Panc1 (cell line): ENCODE data around the gene NNT.

Source experiments
- CTCF ChIP-seq: fragments of 450-650 bp; IDR thresholded peaks from 2 replicates; pipeline ENCODE4 v1.5.1; 2017; ENCODE audit warnings: mild to moderate bottlenecking
- REST ChIP-seq, 2 experiments: IDR thresholded peaks; 2 replicates each; pipeline ENCODE4 v1.6.1; 2011 to 2012; ENCODE audit warnings: low read depth in 2 of 2, control low read depth in 1 of 2, low read length in 1 of 2, mild to moderate bottlenecking in 1 of 2, moderate library complexity in 1 of 2; ENCODE audit not compliant: insufficient read depth in 1 of 2

GRCh38 chr5:43606351-43606750, 3.4 kb downstream of the NNT start:
- no peak for TF ChIP-seq CTCF
- no peak for TF ChIP-seq REST (IDR thresholded peaks at IDR 0.05; ENCODE audit: insufficient read depth in 1 of 2, low read depth in 2 of 2, low read length in 1 of 2)
